Astrocyte of the spinal cord (primary cell): ENCODE results near the gene FBXO41.
A peak's percentile ranks its signal among the peaks of the same experiment; 100 is the strongest.

Experiments
- DNase-seq: peaks from one replicate; pipeline ENCODE4 v3.0.0; 2011; ENCODE audit warnings: low read depth, low spot score
- H3K4me3 ChIP-seq: 2 replicates; pipeline ENCODE4 v1.5.1; 2011; ENCODE audit warnings: low read depth, mild to moderate bottlenecking, low read length, moderate library complexity
- CTCF ChIP-seq: IDR thresholded peaks from 2 replicates; pipeline ENCODE4 v1.5.1; 2012; ENCODE audit warnings: low read depth, mild to moderate bottlenecking, low read length, inconsistent platforms
- in situ Hi-C: cut with HindIII; loops from 2 replicates; pipeline ENCODE4 v1.10.0; 2017; ENCODE audit warnings: low sequenced_read_pairs

FBXO41 gene

GRCh38 chr2:73284296-73285158, at the start of gene FBXO41:
Gene FBXO41 (minus strand): TSS chr2:73284478. CDS start chr2:73269630, 14,848 bp downstream.
- H3K4me3 ChIP-seq: peak within 1 kb of the TSS; percentile 47
- in situ Hi-C loops: no loop called here
- no peak for TF ChIP-seq CTCF
- DNase-seq: no peak

GRCh38 chr2:73334045-73334444, 49.8 kb upstream of the FBXO41 start:
- TF ChIP-seq CTCF: no peak
- no peak for DNase-seq
- in situ Hi-C loops: no loop called here
- H3K4me3 ChIP-seq: no peak overlapping the region

- DNase-seq: no peak
- H3K4me3 ChIP-seq: no peak overlapping the region
- in situ Hi-C loops: no loop called here
- no peak for TF ChIP-seq CTCF
Observed at GRCh38 chr2:73333564-73333963, 49.3 kb upstream of the FBXO41 start.

GRCh38 chr2:73324126-73324725, 39.9 kb upstream of the FBXO41 start:
- in situ Hi-C loops: no loop called here
- no peak for DNase-seq
- TF ChIP-seq CTCF: no peak
- H3K4me3 ChIP-seq: no peak overlapping the region

GRCh38 chr2:73323551-73323950, 39.3 kb upstream of the FBXO41 start:
- H3K4me3 ChIP-seq: no peak overlapping the region
- no peak for DNase-seq
- no peak for TF ChIP-seq CTCF
- in situ Hi-C loops: no loop called here

- in situ Hi-C loops: no loop called here
Observed at GRCh38 chr2:73314441-73314840, 30.2 kb upstream of the FBXO41 start.

More at GRCh38 chr2:73314441-73314840, 30.2 kb upstream of the FBXO41 start:
- no peak for TF ChIP-seq CTCF
- no peak overlapping the region for H3K4me3 ChIP-seq
- DNase-seq: no peak
